GM10266 (cell line): ENCODE measurements around the gene FGF23.

Experiments used
- DNase-seq: peaks from one replicate; pipeline ENCODE4 v3.0.0; 2012; ENCODE audit errors: extremely low spot score
- TF ChIP-seq, protein P1 (sequence below): IDR thresholded peaks from 2 replicates; pipeline ENCODE4 v1.5.1; 2012; ENCODE audit warnings: mild to moderate bottlenecking, low read depth; ENCODE audit not compliant: control insufficient read depth, insufficient read depth; ENCODE audit errors: missing control alignments

FGF23 gene

DNA sequence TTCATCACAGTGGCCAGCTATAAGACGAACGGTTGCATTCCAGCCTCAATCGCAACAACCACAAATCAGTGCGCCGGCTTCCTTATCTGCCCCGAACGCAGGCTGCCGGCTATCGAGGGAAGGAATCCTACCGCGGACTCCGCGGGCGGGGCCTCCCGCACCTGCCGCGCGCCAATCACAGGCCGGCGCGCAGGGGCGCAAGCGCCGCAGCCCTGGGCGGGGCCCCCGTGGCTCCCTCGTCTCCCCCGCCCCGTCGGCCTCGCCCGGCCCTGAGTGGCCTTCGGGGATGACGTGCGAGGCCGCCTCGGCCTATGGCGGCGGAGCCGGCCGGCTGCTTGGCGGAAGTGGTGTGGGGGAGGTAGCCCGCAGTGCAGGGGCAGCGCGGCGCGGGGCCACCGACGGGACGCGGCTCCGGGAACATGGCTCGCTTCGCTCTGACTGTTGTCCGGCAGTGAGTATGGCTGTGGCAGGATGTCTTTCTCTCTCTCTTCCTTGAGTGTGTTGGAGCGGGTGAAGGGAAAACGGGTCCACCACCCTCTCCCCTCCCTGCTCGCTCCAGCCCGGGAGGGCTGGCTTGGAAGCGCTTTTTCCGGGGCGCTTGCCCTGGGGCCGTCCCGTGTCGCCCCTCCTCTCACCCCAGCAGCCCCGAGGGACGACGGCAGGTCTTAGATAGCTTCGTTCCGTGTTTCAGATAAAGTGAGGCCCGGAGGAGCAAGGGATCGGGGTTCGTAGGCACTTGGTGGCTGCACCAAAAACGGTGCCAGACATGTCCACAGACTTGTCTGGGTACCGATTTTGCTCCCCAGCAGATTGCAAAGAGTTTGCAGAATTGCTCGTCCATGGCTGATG, 58.4 kb downstream of the FGF23 start, which contains the start of gene TIGAR:
TIGAR (plus strand) TSS at position 361 of the 849 bp plus-strand sequence; CDS start at position 420, 59 bp downstream.
- DNase-seq, result peak; percentile 98
- TF ChIP-seq, protein P1, sequence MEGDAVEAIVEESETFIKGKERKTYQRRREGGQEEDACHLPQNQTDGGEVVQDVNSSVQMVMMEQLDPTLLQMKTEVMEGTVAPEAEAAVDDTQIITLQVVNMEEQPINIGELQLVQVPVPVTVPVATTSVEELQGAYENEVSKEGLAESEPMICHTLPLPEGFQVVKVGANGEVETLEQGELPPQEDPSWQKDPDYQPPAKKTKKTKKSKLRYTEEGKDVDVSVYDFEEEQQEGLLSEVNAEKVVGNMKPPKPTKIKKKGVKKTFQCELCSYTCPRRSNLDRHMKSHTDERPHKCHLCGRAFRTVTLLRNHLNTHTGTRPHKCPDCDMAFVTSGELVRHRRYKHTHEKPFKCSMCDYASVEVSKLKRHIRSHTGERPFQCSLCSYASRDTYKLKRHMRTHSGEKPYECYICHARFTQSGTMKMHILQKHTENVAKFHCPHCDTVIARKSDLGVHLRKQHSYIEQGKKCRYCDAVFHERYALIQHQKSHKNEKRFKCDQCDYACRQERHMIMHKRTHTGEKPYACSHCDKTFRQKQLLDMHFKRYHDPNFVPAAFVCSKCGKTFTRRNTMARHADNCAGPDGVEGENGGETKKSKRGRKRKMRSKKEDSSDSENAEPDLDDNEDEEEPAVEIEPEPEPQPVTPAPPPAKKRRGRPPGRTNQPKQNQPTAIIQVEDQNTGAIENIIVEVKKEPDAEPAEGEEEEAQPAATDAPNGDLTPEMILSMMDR, result no peak

GRCh38 chr12:4320497-4320852, 59.0 kb downstream of the FGF23 start:
- no peak for DNase-seq

More at GRCh38 chr12:4320497-4320852, 59.0 kb downstream of the FGF23 start:
- TF ChIP-seq, protein P1, result no peak
